Measurements from ENCODE around the gene HECW1.

DNA sequence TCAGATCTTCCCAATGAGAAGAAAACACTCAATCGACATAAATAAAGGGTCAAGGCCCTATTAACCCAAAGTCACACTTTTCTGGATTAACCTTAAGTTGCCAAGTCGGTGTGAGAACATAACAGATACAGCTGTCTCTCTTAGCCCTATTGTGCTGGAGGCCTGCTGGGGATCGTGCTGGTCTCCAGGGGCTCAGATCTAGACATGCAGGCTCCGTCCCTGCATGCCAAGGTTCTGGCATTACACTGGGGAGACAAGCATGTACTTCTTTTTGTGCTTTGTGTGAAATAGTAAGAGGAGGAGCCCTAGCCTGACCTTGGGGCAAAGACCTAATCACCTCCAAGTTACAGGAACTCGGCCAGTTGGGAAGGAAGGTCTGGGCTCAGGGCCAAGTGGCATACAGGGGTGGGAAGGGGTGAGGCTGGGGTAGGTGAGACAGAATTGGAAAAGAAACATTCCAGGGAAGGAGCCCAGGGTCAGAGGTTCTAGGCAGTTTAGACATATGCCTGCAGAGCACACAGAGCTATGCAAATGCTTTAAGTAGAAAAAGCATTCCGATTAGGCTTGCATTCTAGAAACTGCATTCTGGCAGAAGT, 216.4 kb downstream of the HECW1 start:
- TF ChIP-seq CEBPB (IDR thresholded peaks at IDR 0.05) = no peak
- no peak for TF ChIP-seq EP300 (IDR thresholded peaks at IDR 0.05; ENCODE audit: borderline replicate concordance)
- TF ChIP-seq MAX (IDR thresholded peaks at IDR 0.05) = no peak
- no peak for TF ChIP-seq TAF1 (IDR thresholded peaks at IDR 0.05; ENCODE audit: low read depth)
- TF ChIP-seq EGR1 (IDR thresholded peaks at IDR 0.05) = no peak
- no peak for TF ChIP-seq REST (IDR thresholded peaks at IDR 0.05; ENCODE audit: low read depth)
- TF ChIP-seq TEAD4 (IDR thresholded peaks at IDR 0.05) = no peak
- no peak for TF ChIP-seq YY1 (IDR thresholded peaks at IDR 0.05; ENCODE audit: low read depth)
- no peak for TF ChIP-seq RAD21 (IDR thresholded peaks at IDR 0.05; ENCODE audit: low read depth)
- no peak for TF ChIP-seq FOXM1 (IDR thresholded peaks at IDR 0.05; ENCODE audit: borderline replicate concordance, low read depth)
- TF ChIP-seq CREB1 (IDR thresholded peaks at IDR 0.05; ENCODE audit: low read depth) = no peak
- TF ChIP-seq TCF12 (IDR thresholded peaks at IDR 0.05; ENCODE audit: low read depth) = no peak
